PFSK-1 (cell line): ENCODE data around the gene BRPF3.

Source experiments
- FOXP2 ChIP-seq: optimal IDR thresholded peaks from 2 replicates; pipeline ENCODE3; 2011; ENCODE audit warnings: borderline replicate concordance, control low read depth, inconsistent platforms; ENCODE audit not compliant: insufficient read depth; ENCODE audit errors: extremely low read length, extremely low read depth
- POLR2AphosphoS5 ChIP-seq: IDR thresholded peaks from 2 replicates; pipeline ENCODE4 v1.6.1; 2012; ENCODE audit warnings: low read depth, mild to moderate bottlenecking, control low read depth, low read length, moderate library complexity
- REST ChIP-seq, 2 experiments: IDR thresholded peaks; 2 replicates each; pipeline versions ENCODE4 v1.6.1 to v1.8.0; 2011 to 2012; ENCODE audit warnings: low read depth in 2 of 2, low read length in 2 of 2, control low read depth in 1 of 2, inconsistent platforms in 1 of 2, mild to moderate bottlenecking in 1 of 2, moderate library complexity in 1 of 2; ENCODE audit not compliant: insufficient read depth in 1 of 2
- SIN3A ChIP-seq: IDR thresholded peaks from 2 replicates; pipeline ENCODE4 v1.6.1; 2012; ENCODE audit warnings: mild to moderate bottlenecking, low read length, moderate library complexity, borderline replicate concordance; ENCODE audit not compliant: insufficient read depth
- TAF1 ChIP-seq: IDR thresholded peaks from 2 replicates; pipeline ENCODE4 v1.6.1; 2012; ENCODE audit warnings: low read length, control low read depth, borderline replicate concordance; ENCODE audit not compliant: insufficient read depth

BRPF3 gene

GRCh38 chr6:36204068-36204753 lies 7.7 kb downstream of the BRPF3 start:
- TF ChIP-seq SIN3A (no peak), POLR2AphosphoS5 (no peak), TAF1 (no peak), REST (IDR thresholded peaks at IDR 0.05; ENCODE audit: insufficient read depth in 1 of 2, low read depth in 2 of 2, low read length in 2 of 2) (no peak), FOXP2 (no peak)

- TF ChIP-seq POLR2AphosphoS5, result no peak
These were observed 10.6 kb downstream of the BRPF3 start for GRCh38 chr6:36207155-36207554.

- no peak for TF ChIP-seq POLR2AphosphoS5
- no peak for TF ChIP-seq SIN3A
- no peak for TF ChIP-seq FOXP2
- no peak for TF ChIP-seq TAF1
- TF ChIP-seq REST (IDR thresholded peaks at IDR 0.05; ENCODE audit: insufficient read depth in 1 of 2, low read depth in 2 of 2, low read length in 2 of 2), result no peak
These were observed 13.1 kb downstream of the BRPF3 start for GRCh38 chr6:36209606-36210005.

GRCh38 chr6:36210182-36210581 lies 13.6 kb downstream of the BRPF3 start:
- no peak for TF ChIP-seq FOXP2
- TF ChIP-seq SIN3A, result no peak
- no peak for TF ChIP-seq TAF1
- TF ChIP-seq POLR2AphosphoS5, result no peak
- no peak for TF ChIP-seq REST (IDR thresholded peaks at IDR 0.05; ENCODE audit: insufficient read depth in 1 of 2, low read depth in 2 of 2, low read length in 2 of 2)

- TF ChIP-seq SIN3A (no peak), REST (IDR thresholded peaks at IDR 0.05; ENCODE audit: insufficient read depth in 1 of 2, low read depth in 2 of 2, low read length in 2 of 2) (no peak), POLR2AphosphoS5 (no peak), TAF1 (no peak), FOXP2 (no peak)
These were observed 14.5 kb downstream of the BRPF3 start for GRCh38 chr6:36210886-36211595.
